ENCODE results near the gene SBF2. TPM values are rescaled to one million over a fixed set of nuclear protein-coding genes. Genes with fewer than 3 reads are reported as not detected.

Gene SBF2
- total and polyA plus RNA-seq, 2 of the 13 experiments (the other 11 are each of a cell fraction or from before 2014, with no cell fraction given): 24.0 to 45.8 TPM

GRCh38 chr11:10282117-10282516 lies 11.9 kb downstream of the SBF2 start (continued):
- TF ChIP-seq ONECUT2 (CRISPR knock-in tag; IDR thresholded peaks at IDR 0.05) (peak; percentile 96), REPIN1 (CRISPR knock-in tag; IDR thresholded peaks at IDR 0.05; ENCODE audit: borderline replicate concordance, low read depth) (no peak), ZNF143 (CRISPR knock-in tag; IDR thresholded peaks at IDR 0.05) (no peak), HDAC1 (CRISPR knock-in tag; IDR thresholded peaks at IDR 0.05) (peak; percentile 44; the same call in 1 of the 2 replicates), TAF1 (CRISPR knock-in tag; IDR thresholded peaks at IDR 0.05) (no peak), ZNF121 (CRISPR knock-in tag; IDR thresholded peaks at IDR 0.05) (no peak), REL (CRISPR knock-in tag; conservative IDR thresholded peaks at IDR 0.05) (no peak), GZF1 (CRISPR knock-in tag; IDR thresholded peaks at IDR 0.05) (no peak), THRA (CRISPR knock-in tag; IDR thresholded peaks at IDR 0.05; ENCODE audit: borderline replicate concordance) (no peak), CREB1 (IDR thresholded peaks at IDR 0.05) (no peak), CREB1 (CRISPR knock-in tag; IDR thresholded peaks at IDR 0.05) (0 out of 2 replicates have a peak, but pooled peaks have one; percentile 31), ZNF549 (CRISPR knock-in tag; IDR thresholded peaks at IDR 0.05) (no peak), DMAP1 (CRISPR knock-in tag; IDR thresholded peaks at IDR 0.05) (no peak), ZNF138 (CRISPR knock-in tag; IDR thresholded peaks at IDR 0.05; ENCODE audit: low read depth) (no peak), ZNF749 (CRISPR knock-in tag; IDR thresholded peaks at IDR 0.05; ENCODE audit: borderline replicate concordance) (no peak), RARA (CRISPR knock-in tag; IDR thresholded peaks at IDR 0.05) (no peak), NFIC (IDR thresholded peaks at IDR 0.05; ENCODE audit: low read length) (no peak), PPARG (CRISPR knock-in tag; conservative IDR thresholded peaks at IDR 0.05) (0 out of 2 replicates have a peak, but pooled peaks have one; percentile 20), TFDP2 (CRISPR knock-in tag; IDR thresholded peaks at IDR 0.05) (0 out of 2 replicates have a peak, but pooled peaks have one; percentile 23), ZNF225 (CRISPR knock-in tag; IDR thresholded peaks at IDR 0.05) (no peak), CEBPG (CRISPR knock-in tag; IDR thresholded peaks at IDR 0.05) (peak; percentile 64), GATAD2A (CRISPR knock-in tag; IDR thresholded peaks at IDR 0.05) (peak; percentile 79), ZBTB49 (CRISPR knock-in tag; IDR thresholded peaks at IDR 0.05; ENCODE audit: borderline replicate concordance) (no peak), ZNF329 (CRISPR knock-in tag; IDR thresholded peaks at IDR 0.05; ENCODE audit: low read depth) (no peak), TSC22D2 (CRISPR knock-in tag; IDR thresholded peaks at IDR 0.05; ENCODE audit: borderline replicate concordance) (no peak)
- TF ChIP-seq, protein P1, sequence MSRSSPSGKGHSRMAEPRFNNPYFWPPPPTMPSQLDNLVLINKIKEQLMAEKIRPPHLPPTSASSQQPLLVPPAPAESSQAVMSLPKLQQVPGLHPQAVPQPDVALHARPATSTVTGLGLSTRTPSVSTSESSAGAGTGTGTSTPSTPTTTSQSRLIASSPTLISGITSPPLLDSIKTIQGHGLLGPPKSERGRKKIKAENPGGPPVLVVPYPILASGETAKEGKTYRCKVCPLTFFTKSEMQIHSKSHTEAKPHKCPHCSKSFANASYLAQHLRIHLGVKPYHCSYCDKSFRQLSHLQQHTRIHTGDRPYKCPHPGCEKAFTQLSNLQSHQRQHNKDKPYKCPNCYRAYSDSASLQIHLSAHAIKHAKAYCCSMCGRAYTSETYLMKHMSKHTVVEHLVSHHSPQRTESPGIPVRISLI (CRISPR knock-in tag; IDR thresholded peaks at IDR 0.05; ENCODE audit: borderline replicate concordance): peak; percentile 81; the same call in 1 of the 2 replicates
